GM13976 (cell line): ENCODE data around the gene GDF7.

Experiments used
- DNase-seq: peaks from one replicate; pipeline ENCODE4 v3.0.0; 2012; ENCODE audit warnings: low spot score
- in situ Hi-C: fragments of 300-500 bp; cut with MboI; formaldehyde crosslinking; loops from one replicate; pipeline ENCODE4 v1.12.0; 2022; ENCODE audit warnings: low sequenced_read_pairs, mixed read lengths, inconsistent platforms; ENCODE audit not compliant: unreplicated experiment
- TF ChIP-seq, protein P1 (sequence below): IDR thresholded peaks from 2 replicates; pipeline ENCODE4 v1.5.1; 2012; ENCODE audit warnings: borderline replicate concordance, mild to moderate bottlenecking; ENCODE audit not compliant: insufficient read depth; ENCODE audit errors: extremely low read depth, missing control alignments, control extremely low read depth

The GDF7 gene

DNA sequence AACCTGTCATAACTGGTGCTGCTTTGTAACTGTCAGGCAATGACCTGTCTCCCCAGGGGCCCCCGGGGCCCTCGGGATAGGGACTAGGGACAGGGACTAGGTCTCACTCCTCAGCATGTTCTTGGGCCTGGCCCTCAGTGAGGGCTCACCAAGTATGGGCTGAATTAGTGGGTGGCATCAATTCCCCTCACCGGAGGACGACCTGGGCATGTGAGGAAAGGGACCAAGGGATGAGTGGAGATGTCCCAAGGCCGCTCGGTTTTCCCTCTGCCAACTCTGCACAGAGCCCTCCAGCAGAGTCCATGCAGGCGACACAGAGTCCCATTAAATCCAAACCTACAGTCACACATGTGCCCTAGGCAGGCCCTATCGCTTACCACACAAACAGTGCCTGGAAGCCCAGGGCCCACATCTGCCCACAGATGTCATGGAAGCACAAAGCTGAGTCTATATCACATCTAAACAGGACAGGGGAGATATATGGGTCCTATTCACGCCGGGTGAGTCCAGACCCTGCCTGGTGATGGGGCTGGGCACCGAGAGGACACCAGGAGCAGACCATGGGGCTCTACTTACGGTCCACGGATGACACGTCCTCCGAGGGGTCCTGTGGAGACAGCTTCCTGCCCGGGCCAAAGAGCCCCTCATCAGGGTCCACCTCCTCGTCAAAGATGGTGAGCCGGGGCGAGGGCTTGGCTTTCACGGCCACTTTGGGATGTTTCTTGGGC is 42.6 kb upstream of the GDF7 start:
- DNase-seq: no peak
- in situ Hi-C loops: no loop called here
- TF ChIP-seq, protein P1, sequence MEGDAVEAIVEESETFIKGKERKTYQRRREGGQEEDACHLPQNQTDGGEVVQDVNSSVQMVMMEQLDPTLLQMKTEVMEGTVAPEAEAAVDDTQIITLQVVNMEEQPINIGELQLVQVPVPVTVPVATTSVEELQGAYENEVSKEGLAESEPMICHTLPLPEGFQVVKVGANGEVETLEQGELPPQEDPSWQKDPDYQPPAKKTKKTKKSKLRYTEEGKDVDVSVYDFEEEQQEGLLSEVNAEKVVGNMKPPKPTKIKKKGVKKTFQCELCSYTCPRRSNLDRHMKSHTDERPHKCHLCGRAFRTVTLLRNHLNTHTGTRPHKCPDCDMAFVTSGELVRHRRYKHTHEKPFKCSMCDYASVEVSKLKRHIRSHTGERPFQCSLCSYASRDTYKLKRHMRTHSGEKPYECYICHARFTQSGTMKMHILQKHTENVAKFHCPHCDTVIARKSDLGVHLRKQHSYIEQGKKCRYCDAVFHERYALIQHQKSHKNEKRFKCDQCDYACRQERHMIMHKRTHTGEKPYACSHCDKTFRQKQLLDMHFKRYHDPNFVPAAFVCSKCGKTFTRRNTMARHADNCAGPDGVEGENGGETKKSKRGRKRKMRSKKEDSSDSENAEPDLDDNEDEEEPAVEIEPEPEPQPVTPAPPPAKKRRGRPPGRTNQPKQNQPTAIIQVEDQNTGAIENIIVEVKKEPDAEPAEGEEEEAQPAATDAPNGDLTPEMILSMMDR: no peak

DNA sequence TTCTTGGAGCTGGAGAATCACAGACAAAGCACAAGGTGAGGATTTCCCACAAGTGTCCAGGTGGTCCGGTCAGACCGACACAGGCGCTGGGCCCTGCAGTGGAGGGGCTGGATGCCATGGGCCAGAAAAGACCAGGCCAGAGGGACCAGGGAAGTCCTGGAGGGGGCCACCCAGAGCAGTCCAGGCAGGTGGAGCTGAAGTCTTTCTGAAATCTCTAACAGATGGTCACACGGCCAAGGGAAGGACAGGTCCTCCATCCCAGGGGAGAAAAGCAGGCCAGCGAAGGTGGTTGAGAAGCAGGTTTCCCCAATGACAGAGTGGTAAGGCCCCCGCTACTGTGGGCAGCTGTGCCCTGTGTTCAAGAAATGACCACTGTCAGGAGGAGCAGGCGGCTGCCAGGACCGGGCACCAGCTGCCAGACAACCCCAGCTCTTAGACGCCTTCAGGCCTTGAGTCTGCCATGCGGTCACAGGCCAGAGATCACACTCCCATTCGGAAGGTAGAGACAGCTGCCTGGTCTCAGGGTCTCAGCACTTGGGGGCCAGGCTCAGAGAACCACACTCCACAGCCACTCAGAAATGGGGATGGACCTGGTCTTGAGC is 42.0 kb upstream of the GDF7 start:
- no peak for DNase-seq
- TF ChIP-seq, protein P1: no peak
- in situ Hi-C loops: loop anchor here (25.0 kb wide), 2 partner anchors 388 to 488 kb away; partner anchors contain the start of gene SDC1

DNA sequence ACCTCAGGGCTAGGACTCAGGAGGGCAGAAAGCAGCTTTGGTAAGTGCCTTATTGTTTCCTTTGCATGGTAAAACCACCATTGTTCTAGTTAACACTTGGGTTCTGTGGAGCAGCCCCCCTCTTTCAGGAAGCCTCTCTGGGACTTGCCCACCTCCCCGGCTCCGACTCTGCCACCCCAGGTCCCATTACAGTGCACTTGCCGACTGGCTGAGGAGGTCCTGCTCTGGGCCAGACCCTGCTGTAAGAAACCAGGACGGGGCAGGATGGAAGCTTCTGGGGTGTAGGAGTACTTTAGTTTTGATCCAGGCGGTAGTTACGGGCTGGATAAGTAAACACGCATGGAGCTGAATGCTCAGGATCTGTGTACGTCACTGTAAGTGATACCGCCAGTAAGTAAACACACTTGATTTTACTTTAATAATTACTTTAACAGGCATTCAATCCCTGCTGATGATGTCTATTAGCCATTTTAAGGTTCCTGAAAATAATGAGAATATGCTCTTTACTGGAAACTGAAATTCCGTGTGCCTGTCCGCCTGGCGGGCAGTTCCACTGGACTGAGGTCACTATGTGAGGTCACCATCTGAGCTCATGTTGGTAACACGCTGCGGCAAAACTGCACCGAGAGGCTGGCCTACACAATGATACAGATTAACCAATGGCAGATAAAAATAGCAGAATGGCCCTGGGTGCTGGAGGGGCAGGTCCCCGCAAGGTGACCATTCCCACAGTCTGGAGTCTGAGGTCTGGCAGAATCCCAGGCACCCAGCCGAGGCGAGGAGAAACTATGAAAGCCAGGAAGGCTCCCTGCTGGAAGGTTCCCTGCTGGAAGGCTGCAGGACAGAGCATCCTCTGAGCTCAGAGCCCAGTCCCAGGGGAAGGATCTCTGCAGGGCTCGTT is 41.2 kb upstream of the GDF7 start:
- TF ChIP-seq, protein P1: no peak
- no peak for DNase-seq
- in situ Hi-C loops: loop anchor here (25.0 kb wide), 2 partner anchors 388 to 488 kb away; partner anchors contain the start of gene SDC1

DNA sequence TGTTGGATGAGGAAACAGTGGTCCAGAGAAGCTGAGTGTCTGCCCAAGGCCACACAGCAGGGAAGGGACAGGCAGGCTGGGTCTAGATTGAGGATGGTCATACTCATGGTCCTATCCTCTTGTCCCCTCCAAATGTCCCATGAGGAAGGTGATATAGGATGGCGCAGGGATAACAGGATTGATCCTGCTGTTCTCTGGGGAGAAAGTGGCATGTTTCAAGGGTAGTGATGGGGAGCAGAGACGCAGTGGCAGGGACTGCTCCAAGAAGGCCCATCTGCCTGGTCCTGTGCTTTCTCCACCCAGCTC is 40.6 kb upstream of the GDF7 start:
- TF ChIP-seq, protein P1: no peak
- in situ Hi-C loops: loop anchor here (25.0 kb wide), 2 partner anchors 389 to 489 kb away; partner anchors contain the start of gene SDC1
- DNase-seq: no peak

DNA sequence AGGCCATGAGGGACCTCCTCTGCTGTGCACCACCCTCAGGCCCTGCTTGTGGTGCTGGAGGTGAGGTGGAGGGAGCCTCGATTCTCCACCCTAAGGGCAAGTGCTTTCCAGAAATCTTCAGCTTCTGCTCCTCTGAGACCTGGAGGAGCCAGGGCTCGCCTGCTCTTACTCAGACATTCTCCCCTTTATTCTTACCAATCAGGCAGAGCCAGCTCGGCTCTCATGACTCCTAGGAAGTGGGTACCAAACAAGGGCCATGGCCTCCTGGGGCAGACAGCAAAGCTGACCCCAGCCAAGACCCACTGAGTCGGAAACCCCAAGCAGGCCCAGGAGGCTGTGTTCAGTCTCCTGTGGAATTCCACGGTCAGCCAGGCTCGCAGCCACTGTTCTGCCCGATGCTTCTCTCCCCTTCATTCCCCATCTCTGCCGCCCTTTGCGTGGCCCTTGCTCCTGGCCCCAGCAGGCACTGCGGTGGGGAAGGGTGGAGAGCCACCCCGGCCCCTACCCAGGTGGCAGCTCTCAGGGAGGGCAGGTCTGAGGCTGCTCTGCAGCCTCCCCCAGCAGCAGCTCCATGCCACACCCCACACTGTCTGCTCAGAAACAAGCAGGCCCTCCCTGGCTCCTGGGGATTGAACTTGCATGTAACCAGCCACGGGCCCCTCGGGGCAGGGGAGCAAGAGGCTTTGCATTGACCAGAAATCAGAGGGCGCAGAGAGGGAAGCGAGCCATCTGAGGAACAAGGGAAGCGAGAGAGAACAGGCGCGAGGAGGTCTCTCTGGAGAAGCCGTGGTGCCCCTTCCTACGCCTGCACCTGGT is 40.0 kb upstream of the GDF7 start:
- no peak for DNase-seq
- in situ Hi-C loops: loop anchor here (25.0 kb wide), 2 partner anchors 390 to 490 kb away; partner anchors contain the start of gene SDC1
- TF ChIP-seq, protein P1: no peak
